ENCODE data around the gene CLEC18A. TPM values are rescaled to one million over a fixed set of nuclear protein-coding genes. Genes with fewer than 3 reads are reported as not detected.

The CLEC18A gene
- total and polyA plus RNA-seq, 2 donors: 0.19 to 1.9 TPM

- WGBS: 97% methylated on average over 8 of the region's 8 CpGs
- no peak overlapping the region for H3K27ac ChIP-seq (ENCODE audit: low read depth in 1 of 2, low read length in 1 of 2)
- H3K4me3 ChIP-seq (ENCODE audit: low read length in 2 of 2): no peak overlapping the region
- no peaks in the 10 kb centered on the region for H3K9me3 ChIP-seq (ENCODE audit: control insufficient read depth in 2 of 2, insufficient read depth in 1 of 2, low read length in 1 of 2)
- H3K27me3 ChIP-seq (ENCODE audit: control insufficient read depth in 2 of 2, insufficient read depth in 1 of 2, low read length in 1 of 2): no peaks in the 10 kb centered on the region
- no peaks in the 10 kb centered on the region for H3K4me1 ChIP-seq (ENCODE audit: control insufficient read depth in 2 of 2, insufficient read depth in 2 of 2, low read length in 2 of 2)
- peaks cover 26 to 33% of the 10 kb centered on the region in 2 donors for H3K36me3 ChIP-seq (ENCODE audit: control insufficient read depth in 2 of 2, insufficient read depth in 2 of 2, low read length in 1 of 2)
- no peak for DNase-seq (ENCODE audit: low read depth in 6 of 9, low spot score in 9 of 9)
Measured at GRCh38 chr16:69926241-69926640, 24.9 kb upstream of the CLEC18A start.

GRCh38 chr16:69927056-69927757 is 23.9 kb upstream of the CLEC18A start:
- Histone ChIP-seq H3K27me3 (ENCODE audit: control insufficient read depth in 2 of 2, insufficient read depth in 1 of 2, low read length in 1 of 2) (no peaks in the 10 kb centered on the region), H3K27ac (ENCODE audit: low read depth in 1 of 2, low read length in 1 of 2) (no peak overlapping the region), H3K4me3 (ENCODE audit: low read length in 2 of 2) (no peak overlapping the region), H3K9me3 (ENCODE audit: control insufficient read depth in 2 of 2, insufficient read depth in 1 of 2, low read length in 1 of 2) (no peaks in the 10 kb centered on the region), H3K36me3 (ENCODE audit: control insufficient read depth in 2 of 2, insufficient read depth in 2 of 2, low read length in 1 of 2) (peaks cover 32 to 42% of the 10 kb centered on the region in 2 donors), H3K4me1 (ENCODE audit: control insufficient read depth in 2 of 2, insufficient read depth in 2 of 2, low read length in 2 of 2) (no peaks in the 10 kb centered on the region)
- WGBS: 92% methylated on average over 17 of the region's 17 CpGs
- no peak for DNase-seq (ENCODE audit: low read depth in 6 of 9, low spot score in 9 of 9)

GRCh38 chr16:69928856-69929400 is 22.2 kb upstream of the CLEC18A start:
- no peak overlapping the region for H3K4me3 ChIP-seq (ENCODE audit: low read length in 2 of 2)
- DNase-seq (ENCODE audit: low read depth in 6 of 9, low spot score in 9 of 9): no peak
- no peaks in the 10 kb centered on the region for H3K27me3 ChIP-seq (ENCODE audit: control insufficient read depth in 2 of 2, insufficient read depth in 1 of 2, low read length in 1 of 2)
- no peak overlapping the region for H3K27ac ChIP-seq (ENCODE audit: low read depth in 1 of 2, low read length in 1 of 2)
- H3K9me3 ChIP-seq (ENCODE audit: control insufficient read depth in 2 of 2, insufficient read depth in 1 of 2, low read length in 1 of 2): no peaks in the 10 kb centered on the region
- no peaks in the 10 kb centered on the region for H3K4me1 ChIP-seq (ENCODE audit: control insufficient read depth in 2 of 2, insufficient read depth in 2 of 2, low read length in 2 of 2)
- H3K36me3 ChIP-seq (ENCODE audit: control insufficient read depth in 2 of 2, insufficient read depth in 2 of 2, low read length in 1 of 2): peaks cover 42 to 59% of the 10 kb centered on the region in 2 donors
- WGBS: 91% methylated on average over 10 of the region's 10 CpGs

GRCh38 chr16:69929480-69929879 is 21.7 kb upstream of the CLEC18A start:
- no peaks in the 10 kb centered on the region for H3K4me1 ChIP-seq (ENCODE audit: control insufficient read depth in 2 of 2, insufficient read depth in 2 of 2, low read length in 2 of 2)
- H3K27me3 ChIP-seq (ENCODE audit: control insufficient read depth in 2 of 2, insufficient read depth in 1 of 2, low read length in 1 of 2): no peaks in the 10 kb centered on the region
- no peaks in the 10 kb centered on the region for H3K9me3 ChIP-seq (ENCODE audit: control insufficient read depth in 2 of 2, insufficient read depth in 1 of 2, low read length in 1 of 2)
- peaks cover 48 to 65% of the 10 kb centered on the region in 2 donors for H3K36me3 ChIP-seq (ENCODE audit: control insufficient read depth in 2 of 2, insufficient read depth in 2 of 2, low read length in 1 of 2)
- 92% methylated on average over 9 of the region's 9 CpGs for WGBS
- DNase-seq (ENCODE audit: low read depth in 6 of 9, low spot score in 9 of 9): no peak
- no peak overlapping the region for H3K27ac ChIP-seq (ENCODE audit: low read depth in 1 of 2, low read length in 1 of 2)
- H3K4me3 ChIP-seq (ENCODE audit: low read length in 2 of 2): no peak overlapping the region

GRCh38 chr16:69930117-69930776 is 20.9 kb upstream of the CLEC18A start:
- Histone ChIP-seq H3K27me3 (ENCODE audit: control insufficient read depth in 2 of 2, insufficient read depth in 1 of 2, low read length in 1 of 2) (no peaks in the 10 kb centered on the region), H3K9me3 (ENCODE audit: control insufficient read depth in 2 of 2, insufficient read depth in 1 of 2, low read length in 1 of 2) (no peaks in the 10 kb centered on the region), H3K27ac (ENCODE audit: low read depth in 1 of 2, low read length in 1 of 2) (no peak overlapping the region), H3K36me3 (ENCODE audit: control insufficient read depth in 2 of 2, insufficient read depth in 2 of 2, low read length in 1 of 2) (peaks cover 50 to 68% of the 10 kb centered on the region in 2 donors), H3K4me3 (ENCODE audit: low read length in 2 of 2) (no peak overlapping the region), H3K4me1 (ENCODE audit: control insufficient read depth in 2 of 2, insufficient read depth in 2 of 2, low read length in 2 of 2) (no peaks in the 10 kb centered on the region)
- 87% methylated on average over 12 of the region's 12 CpGs for WGBS
- peak in 8 of 9 donors; percentile 7 to 59 (median 25) for DNase-seq (ENCODE audit: low read depth in 6 of 9, low spot score in 9 of 9)

- no peak overlapping the region for H3K4me3 ChIP-seq (ENCODE audit: low read length in 2 of 2)
- no peak overlapping the region for H3K27ac ChIP-seq (ENCODE audit: low read depth in 1 of 2, low read length in 1 of 2)
- H3K9me3 ChIP-seq (ENCODE audit: control insufficient read depth in 2 of 2, insufficient read depth in 1 of 2, low read length in 1 of 2): no peaks in the 10 kb centered on the region
- no peak for DNase-seq (ENCODE audit: low read depth in 6 of 9, low spot score in 9 of 9)
- peaks cover 56 to 78% of the 10 kb centered on the region in 2 donors for H3K36me3 ChIP-seq (ENCODE audit: control insufficient read depth in 2 of 2, insufficient read depth in 2 of 2, low read length in 1 of 2)
- WGBS: 98% methylated on average over 13 of the region's 13 CpGs
- H3K4me1 ChIP-seq (ENCODE audit: control insufficient read depth in 2 of 2, insufficient read depth in 2 of 2, low read length in 2 of 2): no peaks in the 10 kb centered on the region
- H3K27me3 ChIP-seq (ENCODE audit: control insufficient read depth in 2 of 2, insufficient read depth in 1 of 2, low read length in 1 of 2): no peaks in the 10 kb centered on the region
Measured at GRCh38 chr16:69931631-69932030, 19.5 kb upstream of the CLEC18A start.

GRCh38 chr16:69932228-69932627 is 18.9 kb upstream of the CLEC18A start:
- no peaks in the 10 kb centered on the region for H3K9me3 ChIP-seq (ENCODE audit: control insufficient read depth in 2 of 2, insufficient read depth in 1 of 2, low read length in 1 of 2)
- 87% methylated on average over 9 of the region's 9 CpGs for WGBS
- H3K27me3 ChIP-seq (ENCODE audit: control insufficient read depth in 2 of 2, insufficient read depth in 1 of 2, low read length in 1 of 2): no peaks in the 10 kb centered on the region
- no peaks in the 10 kb centered on the region for H3K4me1 ChIP-seq (ENCODE audit: control insufficient read depth in 2 of 2, insufficient read depth in 2 of 2, low read length in 2 of 2)
- no peak for DNase-seq (ENCODE audit: low read depth in 6 of 9, low spot score in 9 of 9)
- peaks cover 60 to 81% of the 10 kb centered on the region in 2 donors for H3K36me3 ChIP-seq (ENCODE audit: control insufficient read depth in 2 of 2, insufficient read depth in 2 of 2, low read length in 1 of 2)
- no peak overlapping the region for H3K4me3 ChIP-seq (ENCODE audit: low read length in 2 of 2)
- no peak overlapping the region for H3K27ac ChIP-seq (ENCODE audit: low read depth in 1 of 2, low read length in 1 of 2)

- H3K9me3 ChIP-seq (ENCODE audit: control insufficient read depth in 2 of 2, insufficient read depth in 1 of 2, low read length in 1 of 2): no peaks in the 10 kb centered on the region
- 91% methylated on average over 27 of the region's 27 CpGs for WGBS
- no peak for DNase-seq (ENCODE audit: low read depth in 6 of 9, low spot score in 9 of 9)
- peaks cover 66 to 81% of the 10 kb centered on the region in 2 donors for H3K36me3 ChIP-seq (ENCODE audit: control insufficient read depth in 2 of 2, insufficient read depth in 2 of 2, low read length in 1 of 2)
- H3K27me3 ChIP-seq (ENCODE audit: control insufficient read depth in 2 of 2, insufficient read depth in 1 of 2, low read length in 1 of 2): no peaks in the 10 kb centered on the region
- no peak overlapping the region for H3K4me3 ChIP-seq (ENCODE audit: low read length in 2 of 2)
- no peak overlapping the region for H3K27ac ChIP-seq (ENCODE audit: low read depth in 1 of 2, low read length in 1 of 2)
- no peaks in the 10 kb centered on the region for H3K4me1 ChIP-seq (ENCODE audit: control insufficient read depth in 2 of 2, insufficient read depth in 2 of 2, low read length in 2 of 2)
Measured at GRCh38 chr16:69932691-69933392, 18.3 kb upstream of the CLEC18A start.

- H3K4me3 ChIP-seq (ENCODE audit: low read length in 2 of 2): no peak overlapping the region
- no peaks in the 10 kb centered on the region for H3K27me3 ChIP-seq (ENCODE audit: control insufficient read depth in 2 of 2, insufficient read depth in 1 of 2, low read length in 1 of 2)
- no peaks in the 10 kb centered on the region for H3K9me3 ChIP-seq (ENCODE audit: control insufficient read depth in 2 of 2, insufficient read depth in 1 of 2, low read length in 1 of 2)
- no peak for DNase-seq (ENCODE audit: low read depth in 6 of 9, low spot score in 9 of 9)
- H3K36me3 ChIP-seq (ENCODE audit: control insufficient read depth in 2 of 2, insufficient read depth in 2 of 2, low read length in 1 of 2): peaks cover 77 to 90% of the 10 kb centered on the region in 2 donors
- H3K4me1 ChIP-seq (ENCODE audit: control insufficient read depth in 2 of 2, insufficient read depth in 2 of 2, low read length in 2 of 2): no peaks in the 10 kb centered on the region
- WGBS: 88% methylated on average over 10 of the region's 10 CpGs
- no peak overlapping the region for H3K27ac ChIP-seq (ENCODE audit: low read depth in 1 of 2, low read length in 1 of 2)
Measured at GRCh38 chr16:69934044-69934443, 17.1 kb upstream of the CLEC18A start.
